GM11168 (cell line): Measurements from ENCODE around the gene DNAJC28.
"Not testable (repeated sequence)": the region's sequence is repeated elsewhere in the genome, so short reads cannot be mapped to it uniquely, and the experiment has no call there.

Source experiments
- in situ Hi-C: fragments of 300-500 bp; cut with MboI; formaldehyde crosslinking; loops from one replicate; pipeline ENCODE4 v1.12.0; 2022; ENCODE audit warnings: low sequenced_read_pairs; ENCODE audit not compliant: unreplicated experiment

DNAJC28 gene, protein sequence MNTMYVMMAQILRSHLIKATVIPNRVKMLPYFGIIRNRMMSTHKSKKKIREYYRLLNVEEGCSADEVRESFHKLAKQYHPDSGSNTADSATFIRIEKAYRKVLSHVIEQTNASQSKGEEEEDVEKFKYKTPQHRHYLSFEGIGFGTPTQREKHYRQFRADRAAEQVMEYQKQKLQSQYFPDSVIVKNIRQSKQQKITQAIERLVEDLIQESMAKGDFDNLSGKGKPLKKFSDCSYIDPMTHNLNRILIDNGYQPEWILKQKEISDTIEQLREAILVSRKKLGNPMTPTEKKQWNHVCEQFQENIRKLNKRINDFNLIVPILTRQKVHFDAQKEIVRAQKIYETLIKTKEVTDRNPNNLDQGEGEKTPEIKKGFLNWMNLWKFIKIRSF

DNA sequence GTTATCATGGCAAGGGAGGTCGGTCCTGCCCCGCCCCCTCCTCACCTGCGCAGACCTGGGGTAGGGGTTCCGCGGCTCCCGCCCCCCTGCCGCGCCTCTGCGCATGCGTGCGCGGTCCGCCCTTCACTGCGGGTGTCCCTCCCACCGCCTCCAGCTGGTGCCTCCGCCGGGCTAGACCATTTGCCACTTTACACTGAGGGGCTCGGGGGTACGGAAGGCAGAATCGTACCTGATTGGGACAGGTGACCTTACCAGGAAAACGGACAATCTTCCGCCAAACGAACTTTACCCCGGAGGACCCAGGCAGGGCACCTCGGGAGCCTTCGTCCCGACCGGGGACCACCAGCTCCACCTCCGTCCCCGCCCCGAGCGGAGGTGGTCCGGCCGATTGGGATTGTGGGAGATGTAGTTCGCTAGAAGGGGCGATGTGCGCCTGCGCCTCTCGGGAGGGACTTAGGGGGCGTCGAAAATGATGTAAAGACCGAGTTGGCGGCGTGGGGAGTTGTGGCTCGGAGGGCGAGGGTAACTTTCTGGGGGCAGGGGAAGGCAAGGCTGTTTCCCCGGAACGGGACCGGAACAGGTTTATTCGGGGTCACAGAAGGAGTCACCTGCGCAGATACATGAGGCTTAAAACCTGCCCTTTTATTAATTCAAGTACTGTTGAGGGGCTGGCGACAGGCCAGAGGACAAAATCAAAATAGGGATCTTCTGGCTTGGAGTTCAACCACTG is at the start of gene DNAJC28:
Gene DNAJC28, minus strand, starts transcription at position 344 of the 730 bp plus-strand sequence. CDS start 2,323 bp downstream, outside the sequence.
- in situ Hi-C loops = no loop called here

- in situ Hi-C loops = no loop called here
Observed at GRCh38 chr21:33541105-33541711, 49.7 kb upstream of the DNAJC28 start.

GRCh38 chr21:33540711-33541104 is 49.2 kb upstream of the DNAJC28 start:
- in situ Hi-C loops = no loop called here

DNA sequence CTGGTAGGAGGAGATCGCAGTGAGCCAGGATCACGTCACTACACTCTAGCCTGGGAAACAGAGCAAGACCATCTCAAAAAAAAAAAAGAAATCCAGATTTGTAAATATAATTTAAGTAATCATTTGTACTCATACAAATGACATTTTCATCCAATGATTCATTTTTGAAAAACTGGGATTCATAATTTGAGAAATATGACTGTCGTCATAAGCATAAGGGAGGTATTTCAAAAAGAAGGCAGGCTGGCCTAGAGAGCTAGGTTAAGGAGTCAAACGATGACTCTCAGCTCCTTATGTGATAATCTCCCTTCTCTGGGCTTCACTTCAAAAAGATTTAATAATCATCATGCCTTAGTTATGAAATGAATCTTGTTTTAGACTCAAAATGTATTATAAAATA is 48.1 kb upstream of the DNAJC28 start:
- in situ Hi-C loops = no loop called here

- in situ Hi-C loops = no loop called here
Observed at GRCh38 chr21:33537212-33537611, 45.7 kb upstream of the DNAJC28 start.

DNA sequence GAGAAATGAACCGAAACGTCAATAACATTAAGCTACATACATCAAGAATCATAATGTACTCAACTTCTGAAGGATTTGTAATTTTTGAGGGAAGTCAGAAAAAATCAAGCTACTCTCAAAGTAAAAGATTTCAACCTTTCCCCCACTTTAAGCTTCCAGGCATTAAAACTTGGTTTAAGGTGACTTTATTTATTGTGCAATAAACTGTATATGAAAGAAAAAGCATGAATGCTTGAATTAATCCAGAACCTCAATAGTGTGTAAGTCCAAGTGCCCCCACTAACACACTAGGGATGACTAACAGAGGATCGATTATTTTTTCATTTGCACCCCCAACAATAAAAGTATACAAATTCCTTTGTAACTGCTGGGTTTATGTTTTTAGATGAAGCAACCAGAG is 39.5 kb upstream of the DNAJC28 start:
- in situ Hi-C loops = no loop called here

- in situ Hi-C loops = no loop called here
Observed at GRCh38 chr21:33522953-33523349, 31.4 kb upstream of the DNAJC28 start.

DNA sequence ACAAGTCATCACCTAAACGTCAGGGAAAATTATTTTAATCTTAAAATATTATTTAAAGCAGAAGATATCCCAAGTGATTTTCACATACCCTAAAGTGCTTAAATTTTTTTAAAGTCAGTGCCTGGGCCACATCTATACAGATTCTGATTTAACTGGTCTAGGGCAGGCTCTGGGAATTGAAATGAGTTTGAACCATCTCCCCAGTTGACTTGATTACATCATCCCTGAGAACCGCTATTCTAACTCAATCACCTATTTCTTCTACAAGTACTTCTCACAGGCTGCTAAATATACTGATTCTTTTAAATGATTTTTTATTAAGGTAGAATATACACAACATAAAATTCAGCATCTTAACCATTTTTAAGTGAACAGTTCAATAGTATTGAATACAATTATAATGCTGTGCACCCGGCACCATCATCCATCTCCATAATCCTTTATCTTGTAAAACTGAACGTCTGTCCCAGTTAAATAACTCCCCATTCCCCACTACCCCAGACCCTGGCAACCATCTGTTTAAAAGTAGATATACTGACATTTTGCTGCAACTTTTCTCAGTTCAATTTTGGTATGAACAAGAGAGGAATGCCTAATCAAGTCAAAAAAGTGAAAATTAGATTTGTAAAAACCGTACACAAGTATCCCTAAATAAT is 30.9 kb upstream of the DNAJC28 start:
- in situ Hi-C loops = no loop called here

- in situ Hi-C loops = no loop called here
Observed at GRCh38 chr21:33518899-33519298, 27.4 kb upstream of the DNAJC28 start.

GRCh38 chr21:33514229-33514628 is 22.7 kb upstream of the DNAJC28 start:
- in situ Hi-C loops = no loop called here

- in situ Hi-C loops = no loop called here
Observed at GRCh38 chr21:33512481-33512880, 21.0 kb upstream of the DNAJC28 start.

DNA sequence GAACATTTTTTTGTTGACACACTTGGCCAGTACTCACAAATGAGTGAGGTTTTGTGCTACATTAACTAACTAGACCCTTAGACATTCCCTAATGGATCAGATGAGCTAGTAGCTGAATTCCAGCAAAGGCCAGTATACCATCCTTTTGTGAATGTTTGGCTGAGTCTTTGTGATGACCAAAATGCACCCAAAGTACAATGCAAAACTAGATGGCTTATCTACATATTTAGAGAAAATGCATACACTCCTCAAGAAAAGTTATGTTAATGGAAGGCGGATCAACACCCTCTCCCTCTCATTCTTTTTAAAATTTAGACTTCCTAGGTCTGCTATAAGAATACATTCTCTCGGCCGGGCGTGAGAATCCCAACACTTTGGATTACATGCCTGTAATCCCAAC is 20.1 kb upstream of the DNAJC28 start:
- in situ Hi-C loops = no loop called here

DNA sequence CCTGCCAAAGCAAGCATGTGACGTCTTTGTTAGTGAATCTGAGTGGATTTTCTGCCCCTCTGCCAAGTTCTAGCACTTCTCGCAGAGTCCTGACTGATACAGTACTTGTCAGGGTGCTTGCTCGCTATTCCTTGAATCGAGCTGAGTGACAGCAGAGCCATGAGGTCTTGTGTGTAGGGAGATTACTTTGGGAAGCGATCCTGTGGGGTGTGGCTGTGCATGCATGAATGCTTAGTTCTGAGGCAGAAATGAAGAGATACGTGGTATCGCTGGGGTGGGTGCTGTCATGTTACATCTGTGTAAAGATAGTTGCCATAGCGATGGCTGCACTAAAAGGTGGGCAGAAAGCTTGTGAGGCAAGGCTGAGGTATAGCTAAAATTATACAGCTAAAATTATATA is 19.3 kb upstream of the DNAJC28 start:
- in situ Hi-C loops = no loop called here

DNA sequence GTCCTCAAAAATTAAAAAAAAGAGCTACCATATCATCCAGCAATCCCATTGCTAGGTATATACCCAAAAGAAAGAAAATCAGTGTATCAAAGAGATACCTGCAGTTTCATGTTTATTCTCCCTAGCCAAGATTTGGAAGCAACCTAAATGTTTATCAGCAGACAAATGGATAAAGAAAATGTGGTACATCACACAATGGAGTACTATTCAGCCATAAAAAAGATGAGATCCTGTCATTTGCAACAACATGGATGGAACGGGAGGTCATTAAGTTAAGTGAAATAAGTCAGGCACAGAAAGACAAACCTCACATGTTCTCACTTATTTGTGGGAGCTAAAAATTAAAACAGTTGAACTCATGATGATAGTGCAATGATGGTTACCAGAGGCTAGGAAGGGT is 15.5 kb upstream of the DNAJC28 start:
- in situ Hi-C loops = not testable (repeated sequence)

GRCh38 chr21:33505833-33506232 is 14.3 kb upstream of the DNAJC28 start:
- in situ Hi-C loops = no loop called here

DNA sequence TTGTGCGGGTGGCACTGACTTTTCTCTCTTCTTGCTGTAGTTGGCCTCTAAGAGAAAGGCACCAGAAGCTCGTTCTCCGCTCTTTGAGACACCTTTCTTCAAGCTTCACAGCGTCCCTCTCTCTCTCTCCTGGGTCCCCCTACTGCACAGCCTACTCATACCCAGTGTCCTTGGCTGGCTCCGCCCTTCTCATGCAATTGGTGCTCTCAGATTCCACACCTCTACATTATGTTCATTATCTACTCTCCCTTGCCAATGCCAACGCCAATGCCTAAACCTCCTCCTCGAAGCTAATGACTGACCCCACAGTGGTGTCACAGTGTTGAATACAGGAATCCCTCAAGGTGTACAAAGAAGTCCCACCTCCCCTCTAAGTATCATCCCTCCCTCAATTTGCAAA is 4.8 kb upstream of the DNAJC28 start:
- in situ Hi-C loops = no loop called here

GRCh38 chr21:33495743-33496142 is 4.2 kb upstream of the DNAJC28 start:
- in situ Hi-C loops = no loop called here

GRCh38 chr21:33493756-33494155 is 2.2 kb upstream of the DNAJC28 start:
- in situ Hi-C loops = no loop called here

DNA sequence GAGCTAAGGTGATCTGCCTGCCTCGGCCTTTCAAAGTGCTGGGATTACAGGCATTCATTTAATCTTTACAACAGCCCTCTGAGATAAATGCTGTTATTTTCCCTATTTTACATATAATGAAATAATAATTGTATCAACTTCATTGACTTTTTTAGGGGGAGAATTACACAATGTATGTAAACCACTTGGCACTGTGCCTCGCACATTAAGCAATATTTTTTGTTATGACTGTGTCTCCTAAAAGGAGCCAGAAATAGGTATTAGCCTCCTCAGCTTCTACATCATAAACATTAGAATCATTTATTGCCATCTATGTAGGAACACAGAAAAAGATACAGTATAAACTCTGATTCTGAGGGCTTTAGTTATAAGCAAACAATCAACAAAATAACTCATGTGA is 1.1 kb upstream of the DNAJC28 start:
- in situ Hi-C loops = no loop called here

DNA sequence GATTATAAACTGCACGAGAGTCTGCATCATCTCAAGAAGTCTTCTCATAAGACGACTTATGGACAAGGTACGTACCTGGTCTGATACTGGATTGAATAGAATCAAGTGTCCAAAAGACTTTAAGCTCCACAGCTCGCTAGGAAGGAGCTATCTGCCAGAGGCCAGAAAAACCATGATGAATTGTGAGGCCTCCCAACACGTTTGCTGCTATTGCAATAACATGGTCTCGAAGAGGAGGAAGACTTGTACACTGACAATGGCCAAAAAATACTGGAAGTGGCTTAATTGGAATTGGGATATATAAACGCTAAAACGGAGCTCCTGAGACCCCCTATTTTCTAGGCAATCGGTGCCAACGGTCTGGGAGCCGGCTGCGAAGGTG is 534 bp downstream of the DNAJC28 start:
- in situ Hi-C loops = no loop called here

- in situ Hi-C loops = no loop called here
Observed at GRCh38 chr21:33488936-33489335, 2.6 kb downstream of the DNAJC28 start.
